ENCODE results near the gene SLC43A2.

DNA sequence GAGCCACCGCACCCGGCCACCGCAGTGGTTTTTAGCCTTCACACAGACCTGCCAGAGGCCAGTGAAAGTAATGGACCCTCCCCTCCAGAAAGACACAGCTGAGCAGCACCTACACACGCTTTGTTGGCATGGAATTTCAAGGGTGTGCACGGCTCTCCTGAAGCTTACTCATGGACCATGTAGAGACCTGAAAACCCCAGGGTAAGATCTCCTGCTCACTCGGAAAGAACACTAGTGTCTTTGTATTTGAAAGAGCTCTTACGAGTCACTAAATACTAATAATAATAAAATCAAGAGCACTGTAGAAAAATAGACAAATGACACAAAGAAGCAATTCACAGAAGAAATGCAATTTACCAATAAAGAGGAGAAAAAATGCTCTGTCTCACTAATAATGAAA, 20.0 kb downstream of the SLC43A2 start:
- TF ChIP-seq ZNF138 (CRISPR knock-in tag; conservative IDR thresholded peaks at IDR 0.05) (no peak), SOX15 (CRISPR knock-in tag; IDR thresholded peaks at IDR 0.05) (no peak)
- TF ChIP-seq, protein P1, sequence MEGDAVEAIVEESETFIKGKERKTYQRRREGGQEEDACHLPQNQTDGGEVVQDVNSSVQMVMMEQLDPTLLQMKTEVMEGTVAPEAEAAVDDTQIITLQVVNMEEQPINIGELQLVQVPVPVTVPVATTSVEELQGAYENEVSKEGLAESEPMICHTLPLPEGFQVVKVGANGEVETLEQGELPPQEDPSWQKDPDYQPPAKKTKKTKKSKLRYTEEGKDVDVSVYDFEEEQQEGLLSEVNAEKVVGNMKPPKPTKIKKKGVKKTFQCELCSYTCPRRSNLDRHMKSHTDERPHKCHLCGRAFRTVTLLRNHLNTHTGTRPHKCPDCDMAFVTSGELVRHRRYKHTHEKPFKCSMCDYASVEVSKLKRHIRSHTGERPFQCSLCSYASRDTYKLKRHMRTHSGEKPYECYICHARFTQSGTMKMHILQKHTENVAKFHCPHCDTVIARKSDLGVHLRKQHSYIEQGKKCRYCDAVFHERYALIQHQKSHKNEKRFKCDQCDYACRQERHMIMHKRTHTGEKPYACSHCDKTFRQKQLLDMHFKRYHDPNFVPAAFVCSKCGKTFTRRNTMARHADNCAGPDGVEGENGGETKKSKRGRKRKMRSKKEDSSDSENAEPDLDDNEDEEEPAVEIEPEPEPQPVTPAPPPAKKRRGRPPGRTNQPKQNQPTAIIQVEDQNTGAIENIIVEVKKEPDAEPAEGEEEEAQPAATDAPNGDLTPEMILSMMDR (IDR thresholded peaks at IDR 0.05): no peak
- TF ChIP-seq, protein P2, sequence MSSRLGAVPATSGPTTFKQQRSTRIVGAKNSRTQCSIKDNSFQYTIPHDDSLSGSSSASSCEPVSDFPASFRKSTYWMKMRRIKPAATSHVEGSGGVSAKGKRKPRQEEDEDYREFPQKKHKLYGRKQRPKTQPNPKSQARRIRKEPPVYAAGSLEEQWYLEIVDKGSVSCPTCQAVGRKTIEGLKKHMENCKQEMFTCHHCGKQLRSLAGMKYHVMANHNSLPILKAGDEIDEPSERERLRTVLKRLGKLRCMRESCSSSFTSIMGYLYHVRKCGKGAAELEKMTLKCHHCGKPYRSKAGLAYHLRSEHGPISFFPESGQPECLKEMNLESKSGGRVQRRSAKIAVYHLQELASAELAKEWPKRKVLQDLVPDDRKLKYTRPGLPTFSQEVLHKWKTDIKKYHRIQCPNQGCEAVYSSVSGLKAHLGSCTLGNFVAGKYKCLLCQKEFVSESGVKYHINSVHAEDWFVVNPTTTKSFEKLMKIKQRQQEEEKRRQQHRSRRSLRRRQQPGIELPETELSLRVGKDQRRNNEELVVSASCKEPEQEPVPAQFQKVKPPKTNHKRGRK (CRISPR knock-in tag; IDR thresholded peaks at IDR 0.05; ENCODE audit: borderline replicate concordance): no peak
